ENCODE measurements around the gene ADAMTS5.

- TF ChIP-seq POLR2A (IDR thresholded peaks at IDR 0.05): no peak
- TF ChIP-seq CTCF (IDR thresholded peaks at IDR 0.05): no peak
Measured at GRCh38 chr21:26888256-26888655, 78.6 kb downstream of the ADAMTS5 start.
